Stomach (tissue), 9 donors: ENCODE measurements around the gene PARP3. TPM values are rescaled to one million over a fixed set of nuclear protein-coding genes. Genes with fewer than 3 reads are reported as not detected.

Experiments used
- DNase-seq, 2 donors: peaks; one replicate each; pipeline versions ENCODE4 v3.0.0 to v3.0.0-alpha.2; 2013 to 2019
- H3K27ac ChIP-seq, 5 donors: fragments of 200-600 bp in 4 of 5; sonication (generic) in 4 of 5; one replicate each; pipeline ENCODE4 v1.5.1; 2013 to 2019; ENCODE audit warnings: mild to moderate bottlenecking in 1 of 5, moderate library complexity in 1 of 5
- H3K27me3 ChIP-seq, 3 donors: fragments of 200-600 bp; sonication (generic); one replicate each; pipeline ENCODE4 v1.5.1; 2017 to 2019; ENCODE audit warnings: mixed run types in 1 of 3
- H3K36me3 ChIP-seq, 4 donors: fragments of 200-600 bp; sonication (generic); 1 replicate in 3 of 4; 2 replicates in 1 of 4; pipeline ENCODE4 v1.5.1; 2016 to 2019
- H3K4me1 ChIP-seq, 4 donors: fragments of 200-600 bp; sonication (generic); one replicate each; pipeline ENCODE4 v1.5.1; 2016 to 2019
- H3K4me3 ChIP-seq, 4 donors: fragments of 200-600 bp; sonication (generic) in 3 of 4; one replicate each; pipeline ENCODE4 v1.5.1; 2016 to 2019; ENCODE audit warnings: mild to moderate bottlenecking in 1 of 4
- H3K9me3 ChIP-seq, 4 donors: fragments of 200-600 bp; sonication (generic); one replicate each; pipeline ENCODE4 v1.5.1; 2016 to 2019
- CTCF ChIP-seq, 7 experiments: fragments of 450-650 bp in 4 of 7; fragments of 200-600 bp in 3 of 7; sonication (generic) in 3 of 7; IDR thresholded peaks; one replicate each; pipeline ENCODE4 v1.5.1; 2016 to 2019; ENCODE audit warnings: antibody characterized with exemption in 7 of 7, control low read depth in 2 of 7, mild to moderate bottlenecking in 1 of 7
- EP300 ChIP-seq: sonication (generic); formaldehyde crosslinking; IDR thresholded peaks from one replicate; pipeline ENCODE4 v1.6.1; 2017; ENCODE audit warnings: antibody characterized with exemption
- POLR2A ChIP-seq, 4 donors: fragments of 450-650 bp; IDR thresholded peaks; one replicate each; pipeline ENCODE4 v1.6.1; 2016; ENCODE audit warnings: antibody characterized with exemption in 4 of 4, control low read depth in 2 of 4, mild to moderate bottlenecking in 1 of 4, moderate library complexity in 1 of 4
- POLR2AphosphoS5 ChIP-seq, 3 donors: sonication (generic); formaldehyde crosslinking; IDR thresholded peaks; one replicate each; pipeline ENCODE4 v1.6.1; 2016; ENCODE audit warnings: antibody characterized with exemption in 3 of 3
- WGBS, 5 donors: extraction: QIAGEN DNeasy Blood & Tissue Kit in 3 of 5; methylation state at CpG; one replicate each; pipeline versions ENCODE4 v1.1.5 to v1.1.7; 2013 to 2018; 5-methylcytosine and 5-hydroxymethylcytosine counted together
- intact Hi-C: fragments of 100-400 bp; cut with DNase I; formaldehyde crosslinking; loops from one replicate; pipeline ENCODE4 v1.15.1; 2023; ENCODE audit warnings: low total_unique reads
- polyA plus RNA-seq, 3 donors: library from polyadenylated mRNA; stranded (reverse); fragments of 200-250 nt; gene quantifications; one replicate each; pipeline ENCODE4 v1.2.3, GENCODE V29; 2013
- total RNA-seq, 5 donors: library from RNA; depleted of rRNA; stranded (reverse); fragments of >200 nt; gene quantifications; one replicate each; pipeline versions ENCODE4 v1.1.0 to v1.2.3, GENCODE V29; 2014 to 2016
- donor health status: healthy with polysubstance abuse.
- donor health status: Bipolar disorder and iron deficiency.
- donor health status: healthy.

The PARP3 gene
- total and polyA plus RNA-seq, 8 donors, result 10.6 to 39.7 (median 16.0) TPM

- peaks cover 25 to 89% (median 68%) of the 10 kb centered on the region in 4 donors for H3K4me1 ChIP-seq
- TF ChIP-seq CTCF (IDR thresholded peaks at IDR 0.05) (no peak), POLR2A (IDR thresholded peaks at IDR 0.05) (no peak), EP300 (no peak), POLR2AphosphoS5 (IDR thresholded peaks at IDR 0.05) (no peak)
- intact Hi-C loops, result no loop called here
- peak overlapping the region; percentile 77 to 98 (median 88) for H3K27ac ChIP-seq
- no peaks in the 10 kb centered on the region for H3K9me3 ChIP-seq
- peaks cover 0 to 5% (median 0%) of the 10 kb centered on the region in 3 donors for H3K27me3 ChIP-seq
- H3K4me3 ChIP-seq, result peak overlapping the region; percentile 73 to 92 (median 76)
- peaks cover 0 to 7% (median 2%) of the 10 kb centered on the region in 4 donors for H3K36me3 ChIP-seq
- WGBS, 5 donors, result 0 to 5% (median 5%) methylated on average over 6 to 33 of the region's 33 CpGs
- DNase-seq, result no peak
These were observed 24.8 kb downstream of the PARP3 start for GRCh38 chr3:51966922-51967383.

- Histone ChIP-seq H3K4me3 (peak within 1 kb of the TSS; percentile 73 to 92 (median 76)), H3K9me3 (no peaks in the 10 kb centered on the region), H3K27ac (peak within 1 kb of the TSS; percentile 88 to 98 (median 92)), H3K4me1 (peaks cover 25 to 90% (median 68%) of the 10 kb centered on the region in 4 donors), H3K36me3 (peaks cover 0 to 7% (median 2%) of the 10 kb centered on the region in 4 donors), H3K27me3 (peaks cover 0 to 5% (median 0%) of the 10 kb centered on the region in 3 donors)
- WGBS, 5 donors, result 1 to 2% (median 1%) methylated on average over 20 to 79 of the region's 90 CpGs
- DNase-seq, result peak; percentile 74 to 89
- TF ChIP-seq POLR2AphosphoS5 (IDR thresholded peaks at IDR 0.05) (peak in 2 of 3 donors; percentile 44 to 72), CTCF (IDR thresholded peaks at IDR 0.05) (no peak)
- intact Hi-C loops, result no loop called here
These were observed 25.4 kb downstream of the PARP3 start, which contains the start of gene PCBP4 for GRCh38 chr3:51967384-51968169. Gene PCBP4, minus strand, starts transcription at chr3:51967454. Its CDS starts 6,214 bp downstream, at chr3:51961240.

- intact Hi-C loops, result no loop called here
- peaks cover 0 to 7% (median 2%) of the 10 kb centered on the region in 4 donors for H3K36me3 ChIP-seq
- peak overlapping the region; percentile 73 to 92 (median 76) for H3K4me3 ChIP-seq
- DNase-seq, result peak in 1 of 2 donors; percentile 68
- H3K27ac ChIP-seq, result peak overlapping the region; percentile 88 to 98 (median 92)
- no peaks in the 10 kb centered on the region for H3K9me3 ChIP-seq
- WGBS, 5 donors, result 8 to 17% (median 14%) methylated on average over 7 to 11 of the region's 11 CpGs
- peaks cover 25 to 90% (median 71%) of the 10 kb centered on the region in 4 donors for H3K4me1 ChIP-seq
- TF ChIP-seq POLR2A (IDR thresholded peaks at IDR 0.05) (no peak), CTCF (IDR thresholded peaks at IDR 0.05) (no peak), EP300 (no peak), POLR2AphosphoS5 (IDR thresholded peaks at IDR 0.05) (no peak)
- H3K27me3 ChIP-seq, result peaks cover 0 to 5% (median 0%) of the 10 kb centered on the region in 3 donors
These were observed 26.1 kb downstream of the PARP3 start for GRCh38 chr3:51968170-51968775.

DNA sequence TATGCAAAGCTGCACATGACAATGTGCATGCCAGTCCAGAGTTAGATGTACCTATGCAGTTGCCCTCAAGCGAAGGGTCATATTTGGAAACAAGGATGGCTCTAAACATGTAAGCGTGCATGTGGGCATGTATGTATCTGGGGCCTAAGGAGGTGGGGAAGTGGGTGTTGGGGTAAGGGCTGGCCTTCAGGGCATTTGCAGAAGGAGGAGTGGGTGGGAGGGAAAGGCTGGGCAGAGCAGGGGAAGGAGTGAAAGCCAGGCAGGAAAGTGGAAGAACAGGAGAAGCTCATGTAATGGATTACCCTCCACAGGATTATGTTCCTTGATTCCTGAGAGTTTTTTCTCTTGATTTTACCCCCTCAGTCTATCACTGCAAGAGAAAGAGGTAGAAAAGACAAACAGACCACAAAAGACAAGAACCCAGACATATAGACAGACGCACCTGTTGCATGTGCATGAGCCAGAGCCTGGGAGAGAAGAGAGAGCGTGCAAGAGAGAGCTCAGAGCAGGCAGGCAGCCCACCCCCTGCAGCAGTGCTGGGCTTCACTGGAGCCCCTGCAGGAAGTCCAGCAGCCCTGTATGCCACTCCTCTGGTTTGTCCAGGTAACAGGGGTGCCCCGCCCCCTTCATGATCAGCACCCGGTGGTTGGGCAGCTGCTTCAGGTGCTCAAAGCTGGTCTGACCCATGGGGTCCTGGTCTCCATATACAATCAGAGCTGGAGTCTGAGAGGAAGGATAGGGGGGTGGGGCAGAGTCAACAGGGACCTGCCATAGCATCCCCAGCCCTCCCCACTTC lies 26.9 kb downstream of the PARP3 start:
- peak in 1 of 2 donors; percentile 62 for DNase-seq
- 69 to 87% (median 74%) methylated on average over 4 to 6 of the region's 6 CpGs for WGBS, 5 donors

More for the DNA sequence above, 26.9 kb downstream of the PARP3 start:
- TF ChIP-seq CTCF (IDR thresholded peaks at IDR 0.05) (no peak), POLR2AphosphoS5 (IDR thresholded peaks at IDR 0.05) (no peak), EP300 (no peak), POLR2A (IDR thresholded peaks at IDR 0.05) (no peak)
- Histone ChIP-seq H3K27me3 (peaks cover 0 to 5% (median 0%) of the 10 kb centered on the region in 3 donors), H3K27ac (peak overlapping the region in 3 of 5 donors; percentile 0 to 95 (median 92)), H3K9me3 (no peaks in the 10 kb centered on the region), H3K4me1 (peaks cover 26 to 90% (median 73%) of the 10 kb centered on the region in 4 donors), H3K4me3 (no peak overlapping the region), H3K36me3 (peaks cover 0 to 7% (median 2%) of the 10 kb centered on the region in 4 donors)
- intact Hi-C loops, result no loop called here
